GM12875 (cell line): Measurements from ENCODE around the gene RILP.
A peak's percentile ranks its signal among the peaks of the same experiment; 100 is the strongest.
"Not testable (repeated sequence)": the region's sequence is repeated elsewhere in the genome, so short reads cannot be mapped to it uniquely, and the experiment has no call there.

Experiments
- H3K4me3 ChIP-seq: one replicate; pipeline ENCODE4 v1.5.1; 2011; ENCODE audit warnings: low read depth, low read length, control low read depth
- CTCF ChIP-seq: IDR thresholded peaks from 2 replicates; pipeline ENCODE4 v1.5.1; 2011; ENCODE audit warnings: low read depth, mild to moderate bottlenecking, control low read depth, inconsistent platforms, low read length, moderate library complexity, borderline replicate concordance; ENCODE audit not compliant: insufficient read depth

Gene RILP

GRCh38 chr17:1684378-1685189, 34.9 kb upstream of the RILP start, which contains the start of gene PRPF8:
TSS of gene PRPF8 (minus strand) at chr17:1684867. CDS start at chr17:1684571, 296 bp downstream.
- peak within 1 kb of the TSS; percentile 81 for H3K4me3 ChIP-seq
- no peak for TF ChIP-seq CTCF

- no peak for TF ChIP-seq CTCF
- H3K4me3 ChIP-seq: peak overlapping the region; percentile 81
Observed at GRCh38 chr17:1683459-1683858, 33.8 kb upstream of the RILP start.

- TF ChIP-seq CTCF: no peak
Observed at GRCh38 chr17:1676401-1676800, 26.7 kb upstream of the RILP start.

GRCh38 chr17:1673041-1673785, 23.5 kb upstream of the RILP start:
- no peak for TF ChIP-seq CTCF
- no peak overlapping the region for H3K4me3 ChIP-seq

More at GRCh38 chr17:1676401-1676800, 26.7 kb upstream of the RILP start:
- H3K4me3 ChIP-seq: no peak overlapping the region

GRCh38 chr17:1663934-1664333, 14.3 kb upstream of the RILP start:
- H3K4me3 ChIP-seq: not testable (repeated sequence)

- no peak for TF ChIP-seq CTCF
- H3K4me3 ChIP-seq: no peak overlapping the region
Observed at GRCh38 chr17:1661045-1661444, 11.4 kb upstream of the RILP start.

GRCh38 chr17:1658100-1658499, 8.4 kb upstream of the RILP start:
- no peak overlapping the region for H3K4me3 ChIP-seq
- TF ChIP-seq CTCF: no peak
